ENCODE data around the gene SOX1. TPM values are rescaled to one million over a fixed set of nuclear protein-coding genes. Genes with fewer than 3 reads are reported as not detected.

Gene SOX1
- total and polyA plus RNA-seq, 10 of the 15 experiments (the other 5 are each of a cell fraction or from before 2014, with no cell fraction given) = not detected

GRCh38 chr13:112083971-112084370 lies 17.0 kb downstream of the SOX1 start (continued):
- no peak for TF ChIP-seq CTCF (IDR thresholded peaks at IDR 0.05 in 2 of 3, conservative IDR thresholded peaks at IDR 0.05 in 1 of 3; ENCODE audit: control insufficient read depth in 2 of 3, extremely low read depth in 1 of 3, insufficient read depth in 1 of 3, low read depth in 3 of 3, low read length in 3 of 3)
- TF ChIP-seq TAF1 (IDR thresholded peaks at IDR 0.05; ENCODE audit: borderline replicate concordance, low read depth, low read length) = no peak
- TF ChIP-seq ETV6 (conservative IDR thresholded peaks at IDR 0.05 in 1 of 2, IDR thresholded peaks at IDR 0.05 in 1 of 2; ENCODE audit: borderline replicate concordance in 1 of 2, low read depth in 1 of 2) = no peak
- TF ChIP-seq ATF2 (IDR thresholded peaks at IDR 0.05; ENCODE audit: low read length) = no peak
- TF ChIP-seq NBN (IDR thresholded peaks at IDR 0.05) = no peak
- no peak for TF ChIP-seq ESRRA (IDR thresholded peaks at IDR 0.05; ENCODE audit: low read length)
- no peak for TF ChIP-seq JUNB (IDR thresholded peaks at IDR 0.05)
- no peak for TF ChIP-seq KDM1A (IDR thresholded peaks at IDR 0.05; ENCODE audit: borderline replicate concordance)
- no peak for TF ChIP-seq POLR2AphosphoS2 (IDR thresholded peaks at IDR 0.05; ENCODE audit: low read depth, low read length)

DNA sequence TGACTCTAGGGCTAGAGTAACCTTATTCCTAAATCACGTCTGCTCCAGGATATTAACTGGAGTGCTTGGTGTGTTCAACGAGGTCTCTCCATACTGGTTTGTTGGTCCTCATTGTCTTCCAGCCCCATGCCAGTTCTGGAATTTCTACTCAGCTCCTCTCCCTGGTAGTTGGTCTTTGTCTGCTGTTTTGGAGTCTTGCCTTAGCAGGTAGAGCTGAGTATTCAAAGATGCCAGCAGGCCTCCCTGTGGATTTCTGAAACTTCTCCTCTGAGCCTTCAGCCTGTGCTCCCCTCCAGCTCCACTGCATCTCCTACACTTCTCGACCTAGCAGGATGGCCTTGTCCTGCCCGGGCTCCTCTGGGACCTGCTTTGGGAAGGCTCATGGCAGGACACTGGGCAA lies 25.5 kb downstream of the SOX1 start:
- ChIA-PET POLR2A (no interaction called here), SMC1A (ENCODE audit: uncharacterized antibody, unreplicated experiment) (no interaction called here), CTCF (interaction anchor here (0.9 kb wide), 1 partner anchor 7 kb away, joined by 3 read pairs; no protein-coding TSS in a partner anchor), RAD21 (ENCODE audit: unreplicated experiment) (no interaction called here)
- ATAC-seq = no peak
- TF ChIP-seq SIN3A (IDR thresholded peaks at IDR 0.05; ENCODE audit: low read depth, low read length) = no peak
- no peaks in the 10 kb centered on the region for H3K36me3 ChIP-seq (ENCODE audit: control insufficient read depth in 2 of 2, insufficient read depth in 2 of 2, low read length in 1 of 2)
- 0% methylated on average over 4 of the region's 4 CpGs for WGBS (ENCODE audit: insufficient coverage, insufficient replicate concordance, low lambda C conversion rate, missing lambda C conversion rate)
- intact Hi-C loops (cut with micrococcal nuclease; ENCODE audit: unreplicated experiment) = no loop called here
- H3K27me3 ChIP-seq (replicated peaks in 1 of 2; ENCODE audit: control insufficient read depth in 2 of 2, insufficient read depth in 2 of 2, low read length in 1 of 2) = no peaks in the 10 kb centered on the region
- H3K27ac ChIP-seq (ENCODE audit: control insufficient read depth, insufficient read depth) = no peak overlapping the region
- no peak for FAIRE-seq
- H3K4me2 ChIP-seq (ENCODE audit: control insufficient read depth, insufficient read depth) = no peak overlapping the region
- no peaks in the 10 kb centered on the region for H3K79me2 ChIP-seq (ENCODE audit: control insufficient read depth, insufficient read depth, low read length)
- H4K20me1 ChIP-seq (ENCODE audit: control insufficient read depth, insufficient read depth) = no peaks in the 10 kb centered on the region
- in situ Hi-C loops (cut with MboI) = loop anchor here (25.0 kb wide), 1 partner anchor 520 kb away; no protein-coding TSS in a partner anchor
- no peak overlapping the region for H3K4me3 ChIP-seq
- H3K9me3 ChIP-seq (replicated peaks; ENCODE audit: control insufficient read depth, insufficient read depth, low read length) = no peaks in the 10 kb centered on the region; the same call in 2 of the 3 replicates
- BruUV-seq (replicated peaks) = no TSS peak
- H2AFZ ChIP-seq (ENCODE audit: control insufficient read depth, low read depth, low read length) = no peak overlapping the region
- DNase-seq (ENCODE audit: low read depth, low spot score) = no peak
- H3K9ac ChIP-seq (ENCODE audit: control insufficient read depth, insufficient read depth, low read length) = no peak overlapping the region
- no peaks in the 10 kb centered on the region for H3K4me1 ChIP-seq (ENCODE audit: control insufficient read depth, insufficient read depth, low read length)
